Measurements from ENCODE around the gene CLRN2. TPM values are rescaled to one million over a fixed set of nuclear protein-coding genes. Genes with fewer than 3 reads are reported as not detected.

CLRN2 gene
- total RNA-seq, 1 donor, result not detected

GRCh38 chr4:17476853-17477252, 38.1 kb upstream of the CLRN2 start:
- no peak for DNase-seq (ENCODE audit: insufficient read length, low spot score, missing footprints)
- Histone ChIP-seq H3K36me3 (ENCODE audit: insufficient read depth, low read length) (no peaks in the 10 kb centered on the region), H2AFZ (ENCODE audit: low read length) (no peak overlapping the region), H3K79me2 (ENCODE audit: insufficient read depth, low read length) (no peaks in the 10 kb centered on the region), H3K4me1 (ENCODE audit: insufficient read depth, low read length) (peaks cover 4% of the 10 kb centered on the region), H3K9me3 (ENCODE audit: low read depth, low read length) (peaks cover 5% of the 10 kb centered on the region), H3K27ac (ENCODE audit: low read depth, low read length) (no peak overlapping the region), H3K27me3 (ENCODE audit: insufficient read depth, low read length) (no peaks in the 10 kb centered on the region), H3K4me2 (ENCODE audit: insufficient read depth, low read length) (no peak overlapping the region), H4K20me1 (ENCODE audit: insufficient read depth, low read length) (no peaks in the 10 kb centered on the region), H3K4me3 (ENCODE audit: insufficient read depth, low read length) (no peak overlapping the region)
- TF ChIP-seq, protein P1, sequence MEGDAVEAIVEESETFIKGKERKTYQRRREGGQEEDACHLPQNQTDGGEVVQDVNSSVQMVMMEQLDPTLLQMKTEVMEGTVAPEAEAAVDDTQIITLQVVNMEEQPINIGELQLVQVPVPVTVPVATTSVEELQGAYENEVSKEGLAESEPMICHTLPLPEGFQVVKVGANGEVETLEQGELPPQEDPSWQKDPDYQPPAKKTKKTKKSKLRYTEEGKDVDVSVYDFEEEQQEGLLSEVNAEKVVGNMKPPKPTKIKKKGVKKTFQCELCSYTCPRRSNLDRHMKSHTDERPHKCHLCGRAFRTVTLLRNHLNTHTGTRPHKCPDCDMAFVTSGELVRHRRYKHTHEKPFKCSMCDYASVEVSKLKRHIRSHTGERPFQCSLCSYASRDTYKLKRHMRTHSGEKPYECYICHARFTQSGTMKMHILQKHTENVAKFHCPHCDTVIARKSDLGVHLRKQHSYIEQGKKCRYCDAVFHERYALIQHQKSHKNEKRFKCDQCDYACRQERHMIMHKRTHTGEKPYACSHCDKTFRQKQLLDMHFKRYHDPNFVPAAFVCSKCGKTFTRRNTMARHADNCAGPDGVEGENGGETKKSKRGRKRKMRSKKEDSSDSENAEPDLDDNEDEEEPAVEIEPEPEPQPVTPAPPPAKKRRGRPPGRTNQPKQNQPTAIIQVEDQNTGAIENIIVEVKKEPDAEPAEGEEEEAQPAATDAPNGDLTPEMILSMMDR (IDR thresholded peaks at IDR 0.05; ENCODE audit: extremely low read depth, low read depth, low read length), result no peak

DNA sequence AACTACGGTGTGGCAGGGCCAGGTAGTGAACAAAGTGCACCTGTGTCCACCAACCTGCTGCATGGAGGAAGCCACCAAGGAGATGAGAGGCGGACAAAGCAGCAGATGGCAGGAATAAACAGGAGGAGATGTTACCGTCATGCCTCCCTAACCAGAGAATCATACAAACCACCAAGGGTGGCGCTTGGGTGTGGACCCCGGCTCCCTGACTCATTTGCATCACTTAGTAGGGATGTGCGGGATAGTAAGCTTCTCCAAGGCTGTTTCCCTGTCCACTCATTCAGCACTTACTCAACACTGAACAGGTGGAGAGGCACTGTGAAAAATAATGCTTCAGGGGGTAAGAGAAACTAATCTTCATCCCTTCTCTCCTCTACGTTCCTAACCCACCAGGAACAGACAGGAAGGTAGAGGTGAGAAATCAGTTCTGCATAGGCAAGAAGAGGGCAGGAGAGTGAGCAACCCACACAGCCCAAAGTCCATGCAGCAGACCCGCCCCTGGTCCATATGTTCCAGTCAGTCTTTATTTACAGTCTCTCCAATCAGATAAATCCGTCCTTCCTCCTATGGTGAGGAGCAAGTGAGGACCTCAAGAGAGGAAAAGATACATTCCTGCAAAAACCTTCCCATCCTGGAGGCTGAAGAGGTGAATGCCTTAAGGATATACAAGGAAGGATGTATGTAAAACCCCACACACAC, 37.0 kb upstream of the CLRN2 start:
- Histone ChIP-seq H3K27me3 (ENCODE audit: insufficient read depth, low read length) (no peaks in the 10 kb centered on the region), H3K4me2 (ENCODE audit: insufficient read depth, low read length) (no peak overlapping the region), H3K36me3 (ENCODE audit: insufficient read depth, low read length) (no peaks in the 10 kb centered on the region), H3K9me3 (ENCODE audit: low read depth, low read length) (peaks cover 5% of the 10 kb centered on the region), H4K20me1 (ENCODE audit: insufficient read depth, low read length) (no peaks in the 10 kb centered on the region), H2AFZ (ENCODE audit: low read length) (no peak overlapping the region), H3K4me1 (ENCODE audit: insufficient read depth, low read length) (peaks cover 4% of the 10 kb centered on the region), H3K4me3 (ENCODE audit: insufficient read depth, low read length) (no peak overlapping the region), H3K79me2 (ENCODE audit: insufficient read depth, low read length) (no peaks in the 10 kb centered on the region), H3K27ac (ENCODE audit: low read depth, low read length) (no peak overlapping the region)
- DNase-seq (ENCODE audit: insufficient read length, low spot score, missing footprints), result peak; percentile 10
- TF ChIP-seq, protein P1 (IDR thresholded peaks at IDR 0.05; ENCODE audit: extremely low read depth, low read depth, low read length), result no peak

- Histone ChIP-seq H4K20me1 (ENCODE audit: insufficient read depth, low read length) (no peaks in the 10 kb centered on the region), H3K9me3 (ENCODE audit: low read depth, low read length) (peaks cover 5% of the 10 kb centered on the region), H3K4me3 (ENCODE audit: insufficient read depth, low read length) (no peak overlapping the region), H3K4me2 (ENCODE audit: insufficient read depth, low read length) (no peak overlapping the region), H3K27ac (ENCODE audit: low read depth, low read length) (no peak overlapping the region), H2AFZ (ENCODE audit: low read length) (no peak overlapping the region), H3K4me1 (ENCODE audit: insufficient read depth, low read length) (peaks cover 4% of the 10 kb centered on the region), H3K36me3 (ENCODE audit: insufficient read depth, low read length) (no peaks in the 10 kb centered on the region), H3K27me3 (ENCODE audit: insufficient read depth, low read length) (no peaks in the 10 kb centered on the region), H3K79me2 (ENCODE audit: insufficient read depth, low read length) (no peaks in the 10 kb centered on the region)
- peak; percentile 10 for DNase-seq (ENCODE audit: insufficient read length, low spot score, missing footprints)
- TF ChIP-seq, protein P1 (IDR thresholded peaks at IDR 0.05; ENCODE audit: extremely low read depth, low read depth, low read length), result no peak
These were observed 34.6 kb upstream of the CLRN2 start for GRCh38 chr4:17480210-17480927.

GRCh38 chr4:17480955-17481354, 34.0 kb upstream of the CLRN2 start:
- H4K20me1 ChIP-seq (ENCODE audit: insufficient read depth, low read length), result no peaks in the 10 kb centered on the region
- no peaks in the 10 kb centered on the region for H3K4me1 ChIP-seq (ENCODE audit: insufficient read depth, low read length)
- no peak overlapping the region for H3K4me2 ChIP-seq (ENCODE audit: insufficient read depth, low read length)
- TF ChIP-seq, protein P1 (IDR thresholded peaks at IDR 0.05; ENCODE audit: extremely low read depth, low read depth, low read length), result no peak
- no peak overlapping the region for H3K27ac ChIP-seq (ENCODE audit: low read depth, low read length)
- DNase-seq (ENCODE audit: insufficient read length, low spot score, missing footprints), result peak; percentile 10
- H3K36me3 ChIP-seq (ENCODE audit: insufficient read depth, low read length), result no peaks in the 10 kb centered on the region
- H3K79me2 ChIP-seq (ENCODE audit: insufficient read depth, low read length), result no peaks in the 10 kb centered on the region
- H2AFZ ChIP-seq (ENCODE audit: low read length), result no peak overlapping the region
- H3K4me3 ChIP-seq (ENCODE audit: insufficient read depth, low read length), result no peak overlapping the region
- H3K27me3 ChIP-seq (ENCODE audit: insufficient read depth, low read length), result no peaks in the 10 kb centered on the region
- peaks cover 5% of the 10 kb centered on the region for H3K9me3 ChIP-seq (ENCODE audit: low read depth, low read length)
